Cardiac muscle cell (in vitro differentiated cells and primary cell): Measurements from ENCODE around the gene TMEM86A. TPM values are rescaled to one million over a fixed set of nuclear protein-coding genes. Genes with fewer than 3 reads are reported as not detected.
"Not testable (repeated sequence)": the region's sequence is repeated elsewhere in the genome, so short reads cannot be mapped to it uniquely, and the experiment has no call there.

Experiments used
- DNase-seq, 2 donors: peaks; one replicate each; pipeline versions ENCODE4 v3.0.0 to v3.0.0-alpha.2; 2010 to 2017; ENCODE audit warnings: low read depth in 1 of 2, low spot score in 1 of 2
- H3K27ac ChIP-seq: fragments of 200-600 bp; sonication (generic); 2 replicates; pipeline ENCODE4 v1.5.1; 2016
- H3K27me3 ChIP-seq: fragments of 200-600 bp; sonication (generic); 2 replicates; pipeline ENCODE4 v1.6.0; 2016; ENCODE audit warnings: control low read depth
- H3K36me3 ChIP-seq: fragments of 200-600 bp; sonication (generic); 2 replicates; pipeline ENCODE4 v1.5.1; 2016; ENCODE audit warnings: control low read depth
- H3K4me1 ChIP-seq: fragments of 200-600 bp; sonication (generic); 2 replicates; pipeline ENCODE4 v1.8.1; 2017; ENCODE audit warnings: low read depth, mild to moderate bottlenecking, mixed run types
- H3K4me3 ChIP-seq: fragments of 200-600 bp; sonication (generic); 2 replicates; pipeline ENCODE4 v1.5.1; 2016; ENCODE audit warnings: mild to moderate bottlenecking
- H3K9me3 ChIP-seq: fragments of 200-600 bp; sonication (generic); 2 replicates; pipeline ENCODE4 v1.5.1; 2017; ENCODE audit warnings: low read depth, mild to moderate bottlenecking, control low read depth
- polyA plus RNA-seq: library from polyadenylated mRNA; unstranded; fragments of >200 nt; fragmentation: Nextera tagmentation; extraction: Ambion mirVana; gene quantifications from 2 replicates; pipeline ENCODE4 v1.2.1, GENCODE V29; 2016
- total RNA-seq: library from RNA; depleted of rRNA; stranded (reverse); fragments of >200 nt; gene quantifications from 2 replicates; pipeline ENCODE4 v1.2.3, GENCODE V29; 2016
- TF ChIP-seq, protein P1 (sequence below): IDR thresholded peaks from 2 replicates; pipeline ENCODE4 v1.5.1; 2012; ENCODE audit warnings: low read depth, mild to moderate bottlenecking, low read length

Gene TMEM86A
- total and polyA plus RNA-seq, 2 experiments from 2014 or later, result 3.4 to 5.2 TPM

DNA sequence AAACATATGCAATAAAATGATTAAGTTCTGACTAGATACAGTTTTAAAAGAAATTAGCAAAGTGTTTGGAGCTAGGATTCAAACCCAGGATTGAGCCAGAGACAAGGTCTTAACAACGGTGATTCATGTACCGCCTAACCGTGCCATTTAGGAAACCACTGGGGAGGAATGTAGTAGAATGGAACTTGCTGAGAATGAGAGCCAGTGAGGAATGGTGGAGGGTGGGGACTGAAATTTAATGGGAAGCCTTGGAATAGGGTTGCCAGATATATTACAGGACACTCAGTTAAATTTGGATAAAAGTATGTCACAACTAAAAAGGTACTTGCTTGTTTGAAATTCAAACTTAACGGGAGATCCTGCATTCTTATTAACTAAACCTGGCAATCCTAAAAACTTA is 30.4 kb upstream of the TMEM86A start:
- Histone ChIP-seq H3K4me3 (no peak overlapping the region), H3K4me1 (no peaks in the 10 kb centered on the region), H3K9me3 (no peaks in the 10 kb centered on the region), H3K36me3 (no peaks in the 10 kb centered on the region), H3K27me3 (no peaks in the 10 kb centered on the region), H3K27ac (no peak overlapping the region)
- no peak for DNase-seq
- TF ChIP-seq, protein P1, sequence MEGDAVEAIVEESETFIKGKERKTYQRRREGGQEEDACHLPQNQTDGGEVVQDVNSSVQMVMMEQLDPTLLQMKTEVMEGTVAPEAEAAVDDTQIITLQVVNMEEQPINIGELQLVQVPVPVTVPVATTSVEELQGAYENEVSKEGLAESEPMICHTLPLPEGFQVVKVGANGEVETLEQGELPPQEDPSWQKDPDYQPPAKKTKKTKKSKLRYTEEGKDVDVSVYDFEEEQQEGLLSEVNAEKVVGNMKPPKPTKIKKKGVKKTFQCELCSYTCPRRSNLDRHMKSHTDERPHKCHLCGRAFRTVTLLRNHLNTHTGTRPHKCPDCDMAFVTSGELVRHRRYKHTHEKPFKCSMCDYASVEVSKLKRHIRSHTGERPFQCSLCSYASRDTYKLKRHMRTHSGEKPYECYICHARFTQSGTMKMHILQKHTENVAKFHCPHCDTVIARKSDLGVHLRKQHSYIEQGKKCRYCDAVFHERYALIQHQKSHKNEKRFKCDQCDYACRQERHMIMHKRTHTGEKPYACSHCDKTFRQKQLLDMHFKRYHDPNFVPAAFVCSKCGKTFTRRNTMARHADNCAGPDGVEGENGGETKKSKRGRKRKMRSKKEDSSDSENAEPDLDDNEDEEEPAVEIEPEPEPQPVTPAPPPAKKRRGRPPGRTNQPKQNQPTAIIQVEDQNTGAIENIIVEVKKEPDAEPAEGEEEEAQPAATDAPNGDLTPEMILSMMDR, result no peak

DNA sequence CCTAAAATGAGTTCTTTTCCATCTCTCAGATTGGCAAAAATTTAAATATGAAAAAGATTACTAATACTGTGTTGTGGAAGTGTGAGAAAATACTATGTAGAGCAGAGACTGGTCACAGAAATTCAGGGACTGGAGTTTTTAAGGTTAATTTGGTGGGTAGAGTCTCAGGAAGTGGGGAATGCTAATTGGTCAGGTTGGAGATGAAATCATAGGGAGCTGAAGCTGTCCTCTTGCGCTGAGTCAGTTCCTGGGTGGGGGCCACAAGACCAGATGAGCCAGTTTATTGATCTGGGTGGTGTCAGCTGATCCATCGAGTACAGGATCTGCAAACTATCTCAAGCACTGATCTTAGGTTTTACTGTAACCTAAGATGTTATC is 29.4 kb upstream of the TMEM86A start:
- Histone ChIP-seq H3K27ac (no peak overlapping the region), H3K36me3 (no peaks in the 10 kb centered on the region), H3K4me3 (no peak overlapping the region), H3K27me3 (no peaks in the 10 kb centered on the region), H3K4me1 (no peaks in the 10 kb centered on the region), H3K9me3 (no peaks in the 10 kb centered on the region)
- no peak for DNase-seq
- TF ChIP-seq, protein P1, result no peak

DNA sequence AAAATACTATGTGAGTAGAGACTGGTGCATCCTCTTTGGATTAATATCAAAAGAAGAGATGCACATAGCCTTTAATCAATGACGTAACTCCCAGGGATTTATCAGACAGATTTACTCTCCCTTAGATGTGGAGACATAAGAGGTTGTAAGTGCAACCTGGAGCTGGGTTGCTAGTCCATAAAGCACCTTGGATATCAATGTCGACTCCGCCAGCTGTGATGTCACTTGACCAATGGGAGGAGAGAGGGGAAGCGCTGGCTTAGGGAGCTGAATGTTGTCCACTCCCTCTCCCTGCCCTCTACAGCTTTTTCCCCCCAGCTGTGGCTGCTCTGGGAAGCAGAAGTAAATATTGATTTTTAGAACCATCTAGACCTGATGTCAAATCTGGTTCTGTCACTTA is 28.9 kb upstream of the TMEM86A start:
- H3K27me3 ChIP-seq, result no peaks in the 10 kb centered on the region
- H3K36me3 ChIP-seq, result no peaks in the 10 kb centered on the region
- no peak overlapping the region for H3K4me3 ChIP-seq
- TF ChIP-seq, protein P1, result no peak
- no peaks in the 10 kb centered on the region for H3K4me1 ChIP-seq
- no peak overlapping the region for H3K27ac ChIP-seq
- H3K9me3 ChIP-seq, result no peaks in the 10 kb centered on the region
- no peak for DNase-seq

DNA sequence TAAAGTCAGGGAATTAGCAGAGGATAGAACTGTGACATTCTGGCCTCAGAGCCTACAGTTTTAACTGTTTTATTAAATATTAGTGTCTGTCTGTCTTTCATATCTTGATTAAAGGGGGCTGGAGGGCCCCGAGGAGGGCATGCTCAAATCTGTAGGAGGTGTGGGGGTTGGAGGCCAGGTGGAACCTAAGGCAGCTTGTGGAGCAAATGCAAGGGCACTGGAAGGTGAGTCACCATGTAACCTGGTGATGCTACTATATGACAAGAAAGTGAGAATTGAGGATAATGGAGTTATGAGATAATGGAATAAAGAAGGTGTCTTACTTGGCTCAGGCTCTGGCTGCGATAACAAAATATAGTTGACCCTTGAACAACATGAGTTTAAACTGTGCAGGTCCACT is 27.3 kb upstream of the TMEM86A start:
- H3K9me3 ChIP-seq, result no peaks in the 10 kb centered on the region
- H3K4me3 ChIP-seq, result no peak overlapping the region
- H3K27ac ChIP-seq, result no peak overlapping the region
- no peaks in the 10 kb centered on the region for H3K36me3 ChIP-seq
- no peak for DNase-seq
- no peaks in the 10 kb centered on the region for H3K4me1 ChIP-seq
- TF ChIP-seq, protein P1, result no peak
- no peaks in the 10 kb centered on the region for H3K27me3 ChIP-seq

DNA sequence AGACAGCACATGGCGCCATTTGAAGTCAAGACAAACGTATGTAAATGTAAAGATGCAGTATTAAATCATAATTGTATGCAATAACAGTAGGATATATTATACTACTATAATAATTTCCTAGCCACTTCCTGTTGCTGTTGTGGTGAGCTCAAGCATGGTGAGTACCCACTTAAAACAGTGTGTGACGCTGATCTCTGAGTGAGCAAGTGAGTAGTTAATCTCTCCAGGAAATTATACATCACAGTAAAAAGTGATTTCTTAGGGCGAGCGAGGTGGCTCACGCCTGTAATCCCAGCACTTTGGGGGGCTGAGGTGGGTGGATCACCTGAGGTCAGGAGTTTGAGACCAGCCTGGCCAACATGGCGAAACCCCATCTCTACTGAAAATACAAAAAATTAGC is 26.4 kb upstream of the TMEM86A start:
- not testable (repeated sequence) for H3K27me3 ChIP-seq, H3K36me3 ChIP-seq, H3K9me3 ChIP-seq, H3K27ac ChIP-seq, H3K4me1 ChIP-seq, H3K4me3 ChIP-seq
- DNase-seq, result peak in 1 of 2 donors; percentile 20

DNA sequence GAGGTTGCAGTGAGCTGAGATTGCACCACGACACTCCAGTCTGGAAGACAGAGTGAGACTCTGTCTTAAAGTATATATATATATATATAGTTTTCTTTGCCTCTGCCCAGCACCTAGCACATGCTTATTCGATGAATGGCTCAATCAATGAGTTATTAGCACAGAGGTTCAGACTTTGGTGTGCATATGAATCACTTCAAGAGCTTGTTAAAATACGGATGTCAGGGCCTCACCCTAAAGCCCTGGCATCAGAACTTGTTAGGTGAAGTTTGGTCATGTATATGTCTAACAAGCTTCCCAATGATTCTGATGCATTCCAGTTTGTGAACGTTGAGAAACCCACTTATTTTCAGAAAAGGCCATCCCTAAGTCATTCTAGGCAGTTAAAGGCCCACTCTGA is 21.8 kb upstream of the TMEM86A start:
- TF ChIP-seq, protein P1, result no peak
- no peak for DNase-seq
- H3K9me3 ChIP-seq, result no peaks in the 10 kb centered on the region
- H3K4me1 ChIP-seq, result no peaks in the 10 kb centered on the region
- no peaks in the 10 kb centered on the region for H3K36me3 ChIP-seq
- no peak overlapping the region for H3K4me3 ChIP-seq
- H3K27me3 ChIP-seq, result no peaks in the 10 kb centered on the region
- no peak overlapping the region for H3K27ac ChIP-seq
